ENCODE results near the gene SEPTIN5. TPM values are rescaled to one million over a fixed set of nuclear protein-coding genes. Genes with fewer than 3 reads are reported as not detected.

Gene SEPTIN5
- total RNA-seq, 1 donor from 2014 or later: 197 TPM

GRCh38 chr22:19704355-19705015 lies 9.8 kb upstream of the SEPTIN5 start:
- H3K36me3 Mint-ChIP-seq (ENCODE audit: low read depth): no peaks in the 10 kb centered on the region
- H3K4me1 Mint-ChIP-seq (ENCODE audit: low read depth): no peaks in the 10 kb centered on the region
- no peak overlapping the region for H3K4me3 Mint-ChIP-seq (ENCODE audit: unreplicated experiment)
- no peak for TF ChIP-seq CTCF (IDR thresholded peaks at IDR 0.05)
- H3K27ac Mint-ChIP-seq (ENCODE audit: unreplicated experiment): no peak overlapping the region
- no peaks in the 10 kb centered on the region for H3K9me3 Mint-ChIP-seq (ENCODE audit: low read depth)
- no peaks in the 10 kb centered on the region for H3K27me3 Mint-ChIP-seq (ENCODE audit: low read depth)
- peak; percentile 73 for DNase-seq (ENCODE audit: low spot score)

GRCh38 chr22:19705181-19705934 lies 8.9 kb upstream of the SEPTIN5 start:
- H3K36me3 Mint-ChIP-seq (ENCODE audit: low read depth): no peaks in the 10 kb centered on the region
- H3K27ac Mint-ChIP-seq (ENCODE audit: unreplicated experiment): no peak overlapping the region
- H3K27me3 Mint-ChIP-seq (ENCODE audit: low read depth): no peaks in the 10 kb centered on the region
- H3K4me3 Mint-ChIP-seq (ENCODE audit: unreplicated experiment): no peak overlapping the region
- no peaks in the 10 kb centered on the region for H3K4me1 Mint-ChIP-seq (ENCODE audit: low read depth)
- DNase-seq (ENCODE audit: low spot score): peak; percentile 74
- peak; percentile 39 for TF ChIP-seq CTCF (IDR thresholded peaks at IDR 0.05)
- no peaks in the 10 kb centered on the region for H3K9me3 Mint-ChIP-seq (ENCODE audit: low read depth)

- H3K27me3 Mint-ChIP-seq (ENCODE audit: low read depth): no peaks in the 10 kb centered on the region
- H3K4me1 Mint-ChIP-seq (ENCODE audit: low read depth): no peaks in the 10 kb centered on the region
- H3K36me3 Mint-ChIP-seq (ENCODE audit: low read depth): no peaks in the 10 kb centered on the region
- TF ChIP-seq CTCF (IDR thresholded peaks at IDR 0.05): no peak
- H3K4me3 Mint-ChIP-seq (ENCODE audit: unreplicated experiment): no peak overlapping the region
- H3K9me3 Mint-ChIP-seq (ENCODE audit: low read depth): no peaks in the 10 kb centered on the region
- H3K27ac Mint-ChIP-seq (ENCODE audit: unreplicated experiment): no peak overlapping the region
- DNase-seq (ENCODE audit: low spot score): peak; percentile 35
Observed at GRCh38 chr22:19706661-19707151, 7.6 kb upstream of the SEPTIN5 start.

GRCh38 chr22:19707347-19708290 lies 6.7 kb upstream of the SEPTIN5 start:
- DNase-seq (ENCODE audit: low spot score): peak; percentile 79
- Mint-ChIP-seq H3K27ac (ENCODE audit: unreplicated experiment) (no peak overlapping the region), H3K4me3 (ENCODE audit: unreplicated experiment) (no peak overlapping the region), H3K4me1 (ENCODE audit: low read depth) (no peaks in the 10 kb centered on the region), H3K36me3 (ENCODE audit: low read depth) (no peaks in the 10 kb centered on the region), H3K27me3 (ENCODE audit: low read depth) (no peaks in the 10 kb centered on the region), H3K9me3 (ENCODE audit: low read depth) (no peaks in the 10 kb centered on the region)
- TF ChIP-seq CTCF (IDR thresholded peaks at IDR 0.05): no peak
